Fibroblast of villous mesenchyme (primary cell): ENCODE measurements around the gene BCAS4. TPM values are rescaled to one million over a fixed set of nuclear protein-coding genes. Genes with fewer than 3 reads are reported as not detected.

Experiments
- DNase-seq: peaks from one replicate; pipeline ENCODE4 v3.0.0-alpha.2; 2010; ENCODE audit warnings: low read depth
- H3K4me3 ChIP-seq: 2 replicates; pipeline ENCODE4 v1.5.1; 2011; ENCODE audit warnings: low read depth, mild to moderate bottlenecking, low read length
- CTCF ChIP-seq: IDR thresholded peaks from 2 replicates; pipeline ENCODE4 v1.5.1; 2012; ENCODE audit warnings: low read depth, mild to moderate bottlenecking, low read length; ENCODE audit not compliant: insufficient read depth
- total RNA-seq: library from RNA; depleted of rRNA; stranded (reverse); fragments of >200 nt; gene quantifications from 2 replicates; pipeline ENCODE4 v1.2.3, GENCODE V29; 2012

BCAS4 gene
- 7.3 and 11.9 TPM in 2 replicates for total RNA-seq

GRCh38 chr20:50794846-50795634, at the start of gene BCAS4:
TSS of gene BCAS4 (plus strand) at chr20:50795061. CDS start at chr20:50795084, 23 bp downstream.
- peak within 1 kb of the TSS; percentile 82 for H3K4me3 ChIP-seq
- DNase-seq: peak; percentile 75
- TF ChIP-seq CTCF: peak; percentile 61

GRCh38 chr20:50745634-50746137, 49.2 kb upstream of the BCAS4 start:
- no peak overlapping the region for H3K4me3 ChIP-seq
- TF ChIP-seq CTCF: no peak
- DNase-seq: peak; percentile 91

- H3K4me3 ChIP-seq: no peak overlapping the region
- DNase-seq: no peak
- TF ChIP-seq CTCF: peak; percentile 14
These were observed 48.5 kb upstream of the BCAS4 start for GRCh38 chr20:50746138-50746940.

- DNase-seq: no peak
- no peak for TF ChIP-seq CTCF
- no peak overlapping the region for H3K4me3 ChIP-seq
These were observed 47.6 kb upstream of the BCAS4 start for GRCh38 chr20:50747275-50747674.

GRCh38 chr20:50750145-50750671, 44.7 kb upstream of the BCAS4 start:
- H3K4me3 ChIP-seq: no peak overlapping the region
- no peak for TF ChIP-seq CTCF
- DNase-seq: no peak

GRCh38 chr20:50753152-50753551, 41.7 kb upstream of the BCAS4 start:
- H3K4me3 ChIP-seq: no peak overlapping the region
- TF ChIP-seq CTCF: no peak
- no peak for DNase-seq
